GM18502 (cell line): ENCODE data around the gene DZIP1L.

Source experiments
- ATAC-seq: cut with Tn5 transposase; IDR thresholded peaks from one replicate; pipeline ENCODE4 v1.9.1; 2021; ENCODE audit warnings: mild to moderate bottlenecking; ENCODE audit not compliant: unreplicated experiment, poor library complexity

The DZIP1L gene

DNA sequence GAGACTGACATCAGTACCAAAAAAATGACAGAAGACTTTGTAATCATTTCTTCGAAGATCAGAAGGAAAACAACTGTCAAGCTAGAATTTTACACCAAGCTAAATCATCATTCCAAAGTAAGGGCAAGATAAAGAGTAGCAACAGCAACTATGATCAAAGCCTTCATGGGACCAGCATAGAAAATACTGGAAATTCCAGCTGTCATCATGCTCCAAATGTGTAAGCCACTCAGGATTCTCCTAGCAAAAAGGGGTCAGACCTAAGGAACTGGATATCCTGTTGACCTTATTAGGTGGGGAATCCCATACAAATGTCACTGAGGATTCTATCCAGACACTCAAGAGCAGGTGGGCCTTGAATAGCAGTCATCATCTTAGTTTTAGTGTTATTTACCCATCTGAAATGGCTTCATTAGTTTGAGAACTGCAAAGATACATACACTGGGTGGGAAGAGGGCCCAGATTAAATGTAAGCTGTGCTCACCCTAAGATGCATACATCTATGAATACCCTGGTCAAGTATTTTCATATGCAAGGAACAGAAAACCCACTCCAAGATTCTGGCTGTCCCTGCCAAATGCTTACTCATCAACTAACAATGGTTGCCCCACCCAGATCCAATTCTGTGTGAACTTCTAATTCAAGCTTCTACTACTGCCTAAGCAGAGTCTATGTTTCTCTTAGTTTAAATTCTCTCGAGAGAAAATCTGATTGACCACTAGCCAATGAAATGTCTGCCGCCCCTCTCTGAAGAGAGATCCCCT lies 72.0 kb downstream of the DZIP1L start:
- ATAC-seq, result no peak

GRCh38 chr3:138042043-138042442 lies 73.4 kb downstream of the DZIP1L start:
- no peak for ATAC-seq

DNA sequence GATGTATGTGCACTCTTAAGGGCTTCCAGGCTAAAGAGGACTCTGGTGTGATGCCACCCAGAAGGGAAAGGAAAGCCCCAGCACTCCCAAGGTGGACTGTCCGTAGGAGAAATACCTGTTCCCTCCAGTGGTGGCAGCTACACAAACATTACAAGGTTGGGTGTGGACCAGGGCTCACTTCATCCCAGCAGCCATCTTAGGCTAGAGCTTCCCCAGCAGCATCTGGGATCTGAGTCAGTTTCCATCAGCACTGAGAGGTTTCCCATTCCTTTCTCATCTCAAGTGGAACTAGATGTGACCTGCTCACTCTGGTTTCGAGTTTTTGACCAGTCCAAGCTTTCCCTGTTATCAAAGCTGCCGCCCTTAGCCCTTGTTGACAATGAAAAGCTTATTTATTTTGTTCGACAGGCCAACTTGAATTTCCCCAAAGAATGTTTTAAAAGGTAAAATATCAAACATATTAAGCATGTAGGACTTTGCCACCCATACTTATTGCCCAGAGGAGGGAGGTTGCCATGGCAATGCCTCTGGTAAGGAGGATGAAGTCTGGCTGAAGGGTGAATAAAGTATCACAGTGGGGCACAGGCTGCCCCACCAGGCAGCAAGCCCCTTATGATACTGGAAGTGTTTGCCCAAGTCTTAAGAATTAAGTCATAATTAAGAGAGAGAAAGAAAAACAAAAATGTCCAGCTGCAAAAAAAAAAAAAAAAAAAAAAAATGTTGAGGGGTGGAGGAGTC lies 76.5 kb downstream of the DZIP1L start:
- no peak for ATAC-seq

- ATAC-seq, result no peak
Measured at GRCh38 chr3:138036572-138036971, 78.8 kb downstream of the DZIP1L start.

DNA sequence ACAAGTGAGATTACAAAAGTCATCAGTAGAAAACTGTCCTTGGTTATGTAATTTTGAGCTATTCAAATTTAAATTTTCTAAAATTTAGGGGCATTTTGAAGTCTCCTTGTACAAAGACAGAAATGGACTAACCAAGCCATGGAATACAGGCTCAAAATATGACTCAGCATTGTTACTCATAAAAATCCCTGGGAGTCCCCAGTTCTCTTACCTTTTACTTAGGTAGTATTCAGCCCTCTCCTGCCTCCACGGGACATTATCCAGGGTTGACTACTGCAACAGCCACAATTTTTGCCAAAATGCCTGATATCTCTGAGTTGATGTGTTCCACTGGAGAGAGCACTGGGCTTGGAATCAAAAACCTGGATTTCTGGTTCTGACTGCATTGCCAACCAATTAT lies 80.5 kb downstream of the DZIP1L start:
- no peak for ATAC-seq

DNA sequence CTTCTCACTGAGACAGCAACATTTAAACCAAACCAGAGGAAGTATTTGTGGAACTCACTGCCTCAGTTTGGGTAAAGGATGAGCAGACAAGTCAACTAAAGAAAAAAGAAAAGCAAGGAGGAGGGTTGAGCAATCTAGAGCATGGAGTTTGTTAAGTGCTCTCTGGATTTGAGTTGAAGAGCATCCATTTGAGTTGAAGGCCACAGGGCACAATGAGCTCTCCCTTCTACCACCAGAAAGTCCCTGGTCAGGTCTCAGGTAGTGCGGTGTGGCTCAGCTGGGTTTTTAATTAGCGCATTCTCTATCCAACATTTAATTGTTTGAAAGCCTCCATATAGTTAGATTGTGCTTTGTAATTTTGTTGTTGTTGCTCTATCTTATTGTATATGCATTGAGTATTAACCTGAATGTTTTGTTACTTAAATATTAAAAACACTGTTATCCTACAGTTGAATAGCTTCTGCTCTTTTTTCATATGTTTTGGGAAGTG lies 82.2 kb downstream of the DZIP1L start:
- ATAC-seq, result peak; percentile 41

- ATAC-seq, result peak; percentile 44
Measured at GRCh38 chr3:138032567-138032966, 82.8 kb downstream of the DZIP1L start.

DNA sequence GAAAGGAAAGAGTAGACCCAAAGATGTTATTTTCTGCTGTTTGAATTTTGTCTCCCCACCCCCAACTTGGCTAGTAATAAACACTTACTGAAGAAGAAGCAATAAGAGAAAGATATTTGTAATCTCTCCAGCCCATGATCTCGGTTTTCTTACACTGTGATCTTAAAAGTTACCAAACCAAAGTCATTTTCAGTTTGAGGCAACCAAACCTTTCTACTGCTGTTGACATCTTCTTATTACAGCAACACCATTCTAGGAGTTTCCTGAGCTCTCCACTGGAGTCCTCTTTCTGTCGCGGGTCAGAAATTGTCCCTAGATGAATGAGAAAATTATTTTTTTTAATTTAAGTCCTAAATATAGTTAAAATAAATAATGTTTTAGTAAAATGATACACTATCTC lies 83.9 kb downstream of the DZIP1L start:
- no peak for ATAC-seq

DNA sequence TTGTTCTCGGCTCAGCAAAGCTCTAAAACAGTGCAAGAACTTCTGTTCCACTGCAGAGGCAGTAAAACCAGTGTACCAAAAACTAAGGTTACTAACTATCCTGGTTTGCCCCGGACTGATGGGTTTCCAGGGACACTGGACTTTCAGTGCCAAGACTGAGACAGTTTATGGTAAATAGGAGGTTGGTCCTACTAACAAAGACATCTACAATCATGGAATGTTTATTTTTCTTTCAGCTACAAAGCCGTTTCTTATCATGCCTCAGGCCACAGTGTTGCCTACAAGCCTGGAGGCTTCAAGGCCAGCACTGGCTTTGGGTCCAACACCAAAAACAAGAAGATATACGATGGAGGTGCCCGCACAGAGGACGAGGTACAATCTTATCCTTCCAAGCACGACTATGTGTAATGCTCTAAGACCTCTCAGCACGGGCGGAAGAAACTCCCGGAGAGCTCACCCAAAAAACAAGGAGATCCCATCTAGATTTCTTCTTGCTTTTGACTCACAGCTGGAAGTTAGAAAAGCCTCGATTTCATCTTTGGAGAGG lies 84.6 kb downstream of the DZIP1L start:
- no peak for ATAC-seq

DNA sequence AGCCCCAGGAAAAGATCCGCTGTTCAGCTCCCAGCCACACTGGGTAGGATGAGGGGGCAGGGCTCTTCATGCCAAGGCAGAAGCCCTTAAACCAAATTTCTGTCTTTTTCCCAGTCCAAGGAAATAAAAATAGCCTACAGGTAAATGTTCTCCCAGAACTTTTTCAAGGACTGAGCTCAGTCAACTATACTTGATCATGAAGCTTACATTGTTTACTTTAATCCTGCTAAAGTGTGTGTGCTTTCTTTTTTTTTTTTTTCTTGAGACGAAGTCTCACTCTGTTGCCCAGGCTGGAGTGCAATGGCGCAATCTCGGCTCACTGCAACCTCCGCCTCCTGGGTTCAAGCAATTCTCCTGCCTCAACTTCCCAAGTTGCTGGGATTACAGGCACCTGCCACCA lies 87.6 kb downstream of the DZIP1L start:
- ATAC-seq, result no peak

GRCh38 chr3:138025553-138025952 lies 89.9 kb downstream of the DZIP1L start:
- ATAC-seq, result no peak

- peak; percentile 47 for ATAC-seq
Measured at GRCh38 chr3:138023754-138024153, 91.7 kb downstream of the DZIP1L start.

GRCh38 chr3:138019281-138020069 lies 95.9 kb downstream of the DZIP1L start:
- no peak for ATAC-seq

- no peak for ATAC-seq
Measured at GRCh38 chr3:138016065-138016464, 99.3 kb downstream of the DZIP1L start.

DNA sequence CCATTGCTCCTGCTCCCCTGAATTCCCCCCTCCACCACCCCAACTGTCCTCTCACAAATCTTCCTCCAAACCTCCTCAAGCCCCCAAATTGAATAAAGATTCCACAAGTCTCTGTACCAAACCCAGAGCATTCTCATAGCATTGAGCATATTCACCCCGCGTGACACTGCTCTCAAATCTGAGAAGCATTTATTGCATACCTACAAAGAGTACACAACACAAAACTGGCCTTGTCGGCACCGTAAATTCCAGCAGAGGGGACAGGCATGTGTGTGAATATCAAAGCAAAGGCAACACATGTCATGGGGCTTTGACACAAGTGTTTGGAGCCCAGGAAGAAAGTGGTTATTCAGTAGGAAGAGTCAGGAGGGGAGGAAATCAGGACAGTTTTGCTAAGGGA lies 102.9 kb downstream of the DZIP1L start:
- no peak for ATAC-seq
